Measurements from ENCODE around the gene MIEN1. TPM values are rescaled to one million over a fixed set of nuclear protein-coding genes. Genes with fewer than 3 reads are reported as not detected.
A peak's percentile ranks its signal among the peaks of the same experiment; 100 is the strongest.
"Not testable (repeated sequence)": the region's sequence is repeated elsewhere in the genome, so short reads cannot be mapped to it uniquely, and the experiment has no call there.

The MIEN1 gene
- total RNA-seq, 2 donors from 2014 or later = 79.1 to 98.2 TPM

DNA sequence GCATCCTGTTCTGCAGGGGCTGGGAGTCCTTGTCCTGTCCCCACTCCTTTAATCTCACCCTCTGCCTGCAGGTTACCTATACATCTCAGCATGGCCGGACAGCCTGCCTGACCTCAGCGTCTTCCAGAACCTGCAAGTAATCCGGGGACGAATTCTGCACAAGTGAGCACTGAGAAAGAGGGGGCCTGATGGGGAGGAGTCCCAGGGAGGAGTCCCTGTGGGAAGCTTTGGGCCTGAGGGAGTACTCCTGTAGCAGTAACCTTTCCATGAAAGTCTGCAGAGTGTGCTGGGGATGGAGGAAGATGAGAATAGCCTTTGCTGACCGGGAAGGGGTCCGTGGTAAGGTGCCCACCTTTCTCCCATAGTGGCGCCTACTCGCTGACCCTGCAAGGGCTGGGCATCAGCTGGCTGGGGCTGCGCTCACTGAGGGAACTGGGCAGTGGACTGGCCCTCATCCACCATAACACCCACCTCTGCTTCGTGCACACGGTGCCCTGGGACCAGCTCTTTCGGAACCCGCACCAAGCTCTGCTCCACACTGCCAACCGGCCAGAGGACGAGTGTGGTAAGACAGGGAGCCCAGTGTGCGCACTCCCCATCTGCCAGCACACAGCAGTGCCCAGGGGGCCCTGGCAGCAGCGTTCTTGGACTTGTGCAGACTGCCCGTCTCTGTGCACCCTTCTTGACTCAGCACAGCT is 14.8 kb downstream of the MIEN1 start:
- H3K36me3 ChIP-seq (replicated peaks in 1 of 2; ENCODE audit: insufficient read depth in 1 of 2, low read depth in 2 of 2) = peaks cover 0 to 11% of the 10 kb centered on the region in 2 donors
- no peaks in the 10 kb centered on the region for H3K27me3 ChIP-seq
- peak overlapping the region in 2 of 4 donors; percentile 31 to 39 for H3K27ac ChIP-seq
- intact Hi-C loops (cut with DNase I) = no loop called here
- DNase-seq (no peak), ATAC-seq (no peak)
- peaks cover 15% of the 10 kb centered on the region for H3K4me1 ChIP-seq
- no peak for TF ChIP-seq POLR2A (IDR thresholded peaks at IDR 0.05)
- TF ChIP-seq, protein P1, sequence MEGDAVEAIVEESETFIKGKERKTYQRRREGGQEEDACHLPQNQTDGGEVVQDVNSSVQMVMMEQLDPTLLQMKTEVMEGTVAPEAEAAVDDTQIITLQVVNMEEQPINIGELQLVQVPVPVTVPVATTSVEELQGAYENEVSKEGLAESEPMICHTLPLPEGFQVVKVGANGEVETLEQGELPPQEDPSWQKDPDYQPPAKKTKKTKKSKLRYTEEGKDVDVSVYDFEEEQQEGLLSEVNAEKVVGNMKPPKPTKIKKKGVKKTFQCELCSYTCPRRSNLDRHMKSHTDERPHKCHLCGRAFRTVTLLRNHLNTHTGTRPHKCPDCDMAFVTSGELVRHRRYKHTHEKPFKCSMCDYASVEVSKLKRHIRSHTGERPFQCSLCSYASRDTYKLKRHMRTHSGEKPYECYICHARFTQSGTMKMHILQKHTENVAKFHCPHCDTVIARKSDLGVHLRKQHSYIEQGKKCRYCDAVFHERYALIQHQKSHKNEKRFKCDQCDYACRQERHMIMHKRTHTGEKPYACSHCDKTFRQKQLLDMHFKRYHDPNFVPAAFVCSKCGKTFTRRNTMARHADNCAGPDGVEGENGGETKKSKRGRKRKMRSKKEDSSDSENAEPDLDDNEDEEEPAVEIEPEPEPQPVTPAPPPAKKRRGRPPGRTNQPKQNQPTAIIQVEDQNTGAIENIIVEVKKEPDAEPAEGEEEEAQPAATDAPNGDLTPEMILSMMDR (IDR thresholded peaks at IDR 0.05) = no peak
- no peaks in the 10 kb centered on the region for H3K9me3 ChIP-seq
- WGBS, 2 donors = 88 to 92% methylated on average over 11 to 18 of the region's 18 CpGs
- no peak overlapping the region for H3K4me3 ChIP-seq

GRCh38 chr17:39714234-39714633 is 16.1 kb downstream of the MIEN1 start:
- Histone ChIP-seq H3K9me3 (no peaks in the 10 kb centered on the region), H3K36me3 (replicated peaks in 1 of 2; ENCODE audit: insufficient read depth in 1 of 2, low read depth in 2 of 2) (peaks cover 0 to 11% of the 10 kb centered on the region in 2 donors), H3K4me3 (no peak overlapping the region), H3K27ac (no peak overlapping the region), H3K4me1 (peaks cover 15% of the 10 kb centered on the region), H3K27me3 (no peaks in the 10 kb centered on the region)
- ATAC-seq (no peak), DNase-seq (no peak)
- intact Hi-C loops (cut with DNase I) = no loop called here
- WGBS, 2 donors = 91 to 94% methylated on average over 4 of the region's 4 CpGs
- TF ChIP-seq, protein P1 (IDR thresholded peaks at IDR 0.05) = no peak
- TF ChIP-seq POLR2A (IDR thresholded peaks at IDR 0.05) = no peak

GRCh38 chr17:39711851-39712250 is 18.5 kb downstream of the MIEN1 start:
- Histone ChIP-seq H3K36me3 (replicated peaks in 1 of 2; ENCODE audit: insufficient read depth in 1 of 2, low read depth in 2 of 2) (peaks cover 0 to 11% of the 10 kb centered on the region in 2 donors), H3K27me3 (no peaks in the 10 kb centered on the region), H3K9me3 (no peaks in the 10 kb centered on the region), H3K4me1 (peaks cover 28% of the 10 kb centered on the region), H3K27ac (no peak overlapping the region), H3K4me3 (no peak overlapping the region)
- ATAC-seq (no peak), DNase-seq (no peak)
- intact Hi-C loops (cut with DNase I) = no loop called here
- no peak for TF ChIP-seq POLR2A (IDR thresholded peaks at IDR 0.05)
- TF ChIP-seq, protein P1 (IDR thresholded peaks at IDR 0.05) = no peak
- 86 to 89% methylated on average over 10 of the region's 10 CpGs for WGBS, 2 donors

- Histone ChIP-seq H3K4me1 (peaks cover 28% of the 10 kb centered on the region), H3K36me3 (replicated peaks in 1 of 2; ENCODE audit: insufficient read depth in 1 of 2, low read depth in 2 of 2) (peaks cover 0 to 11% of the 10 kb centered on the region in 2 donors)
- H3K4me3 ChIP-seq; DNase-seq; ATAC-seq; H3K9me3 ChIP-seq; H3K27ac ChIP-seq; H3K27me3 ChIP-seq; intact Hi-C loops (cut with DNase I): not testable (repeated sequence)
- WGBS, 2 donors = 87 to 90% methylated on average over 11 of the region's 11 CpGs
These were observed 19.3 kb downstream of the MIEN1 start for GRCh38 chr17:39711071-39711470.

DNA sequence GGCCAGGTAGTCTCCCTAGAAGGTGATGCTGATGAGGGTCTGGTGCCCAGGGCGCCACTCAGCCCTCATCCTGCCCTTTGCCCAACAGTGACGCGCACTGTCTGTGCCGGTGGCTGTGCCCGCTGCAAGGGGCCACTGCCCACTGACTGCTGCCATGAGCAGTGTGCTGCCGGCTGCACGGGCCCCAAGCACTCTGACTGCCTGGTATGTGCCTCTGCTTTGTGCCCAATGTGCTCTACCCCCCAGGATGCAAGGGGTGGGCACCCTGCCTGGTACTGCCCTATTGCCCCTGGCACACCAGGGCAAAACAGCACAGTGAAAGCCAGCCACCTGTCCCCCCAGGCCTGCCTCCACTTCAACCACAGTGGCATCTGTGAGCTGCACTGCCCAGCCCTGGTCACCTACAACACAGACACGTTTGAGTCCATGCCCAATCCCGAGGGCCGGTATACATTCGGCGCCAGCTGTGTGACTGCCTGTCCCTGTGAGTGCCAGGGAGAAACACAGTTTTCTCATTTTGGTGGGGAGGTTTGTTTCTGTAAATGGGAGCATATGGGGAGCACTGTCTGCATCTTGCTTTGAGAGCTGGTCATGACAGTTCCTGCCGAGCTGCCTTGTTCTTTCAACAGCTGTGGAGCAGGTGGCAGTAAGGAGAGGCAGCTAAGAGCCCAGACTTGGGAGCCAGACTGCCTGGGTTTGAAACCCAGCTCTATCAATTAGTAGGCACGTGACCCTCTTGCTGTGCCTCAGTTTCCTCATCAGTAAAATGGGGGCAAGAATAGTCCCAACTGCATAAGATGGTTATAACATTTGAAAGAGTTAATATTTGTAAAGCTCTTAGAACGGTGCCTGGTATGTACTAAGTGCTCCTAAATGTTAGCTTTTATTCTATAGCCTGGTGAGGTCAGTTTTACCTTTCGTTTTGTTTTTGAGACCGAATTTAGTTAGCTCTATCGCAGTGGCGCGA is 20.1 kb downstream of the MIEN1 start:
- no peaks in the 10 kb centered on the region for H3K27me3 ChIP-seq
- no peak overlapping the region for H3K27ac ChIP-seq
- intact Hi-C loops (cut with DNase I) = no loop called here
- TF ChIP-seq, protein P1 (IDR thresholded peaks at IDR 0.05) = no peak
- no peak for TF ChIP-seq POLR2A (IDR thresholded peaks at IDR 0.05)
- DNase-seq (no peak), ATAC-seq (no peak)
- peaks cover 0 to 9% of the 10 kb centered on the region in 2 donors for H3K36me3 ChIP-seq (replicated peaks in 1 of 2; ENCODE audit: insufficient read depth in 1 of 2, low read depth in 2 of 2)
- peaks cover 32% of the 10 kb centered on the region for H3K4me1 ChIP-seq
- H3K4me3 ChIP-seq = no peak overlapping the region
- no peaks in the 10 kb centered on the region for H3K9me3 ChIP-seq
- 86 to 92% methylated on average over 13 to 20 of the region's 20 CpGs for WGBS, 2 donors

Measured in body of pancreas (tissue), 4 donors.